Neural crest cell (in vitro differentiated cells): ENCODE data around the gene VGLL2. TPM values are rescaled to one million over a fixed set of nuclear protein-coding genes. Genes with fewer than 3 reads are reported as not detected.
A peak's percentile ranks its signal among the peaks of the same experiment; 100 is the strongest.

Experiments used
- DNase-seq: peaks from one replicate; pipeline ENCODE4 v3.0.0; 2021; ENCODE audit warnings: low read depth, mixed read lengths, low spot score
- H3K27ac Mint-ChIP-seq: one replicate; pipeline ENCODE4 v1.8.0; 2021; ENCODE audit warnings: mild to moderate bottlenecking, mixed read lengths; ENCODE audit not compliant: unreplicated experiment
- H3K27me3 Mint-ChIP-seq: 2 replicates; pipeline ENCODE4 v1.8.0; 2021; ENCODE audit warnings: low read depth, mild to moderate bottlenecking, mixed read lengths
- H3K36me3 Mint-ChIP-seq: 2 replicates; pipeline ENCODE4 v1.8.0; 2021; ENCODE audit warnings: low read depth, mild to moderate bottlenecking, mixed read lengths
- H3K4me1 Mint-ChIP-seq: 2 replicates; pipeline ENCODE4 v1.8.0; 2021; ENCODE audit warnings: mixed read lengths
- H3K4me3 Mint-ChIP-seq: one replicate; pipeline ENCODE4 v1.8.0; 2021; ENCODE audit warnings: mild to moderate bottlenecking, mixed read lengths
- H3K9me3 Mint-ChIP-seq: 2 replicates; pipeline ENCODE4 v1.8.0; 2021; ENCODE audit warnings: mixed read lengths
- long read RNA-seq: library from polyadenylated mRNA; unstranded; transcript quantifications from one replicate; pipeline ENCODE4 v2.0.0, GENCODE V29; 2020
- total RNA-seq: library from RNA; stranded (reverse); gene quantifications from 2 replicates; pipeline ENCODE4 v1.2.1, GENCODE V29; 2021
- TF ChIP-seq, protein P1 (sequence below): fragments of 200-600 bp; sonication (generic); conservative IDR thresholded peaks from 2 replicates; pipeline ENCODE4 v1.5.0; 2021; ENCODE audit warnings: antibody characterized with exemption, mild to moderate bottlenecking

The VGLL2 gene, protein sequence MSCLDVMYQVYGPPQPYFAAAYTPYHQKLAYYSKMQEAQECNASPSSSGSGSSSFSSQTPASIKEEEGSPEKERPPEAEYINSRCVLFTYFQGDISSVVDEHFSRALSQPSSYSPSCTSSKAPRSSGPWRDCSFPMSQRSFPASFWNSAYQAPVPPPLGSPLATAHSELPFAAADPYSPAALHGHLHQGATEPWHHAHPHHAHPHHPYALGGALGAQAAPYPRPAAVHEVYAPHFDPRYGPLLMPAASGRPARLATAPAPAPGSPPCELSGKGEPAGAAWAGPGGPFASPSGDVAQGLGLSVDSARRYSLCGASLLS
- 0.16 and 0.25 TPM in 2 replicates for total RNA-seq
- long read RNA-seq, result 0 reads

DNA sequence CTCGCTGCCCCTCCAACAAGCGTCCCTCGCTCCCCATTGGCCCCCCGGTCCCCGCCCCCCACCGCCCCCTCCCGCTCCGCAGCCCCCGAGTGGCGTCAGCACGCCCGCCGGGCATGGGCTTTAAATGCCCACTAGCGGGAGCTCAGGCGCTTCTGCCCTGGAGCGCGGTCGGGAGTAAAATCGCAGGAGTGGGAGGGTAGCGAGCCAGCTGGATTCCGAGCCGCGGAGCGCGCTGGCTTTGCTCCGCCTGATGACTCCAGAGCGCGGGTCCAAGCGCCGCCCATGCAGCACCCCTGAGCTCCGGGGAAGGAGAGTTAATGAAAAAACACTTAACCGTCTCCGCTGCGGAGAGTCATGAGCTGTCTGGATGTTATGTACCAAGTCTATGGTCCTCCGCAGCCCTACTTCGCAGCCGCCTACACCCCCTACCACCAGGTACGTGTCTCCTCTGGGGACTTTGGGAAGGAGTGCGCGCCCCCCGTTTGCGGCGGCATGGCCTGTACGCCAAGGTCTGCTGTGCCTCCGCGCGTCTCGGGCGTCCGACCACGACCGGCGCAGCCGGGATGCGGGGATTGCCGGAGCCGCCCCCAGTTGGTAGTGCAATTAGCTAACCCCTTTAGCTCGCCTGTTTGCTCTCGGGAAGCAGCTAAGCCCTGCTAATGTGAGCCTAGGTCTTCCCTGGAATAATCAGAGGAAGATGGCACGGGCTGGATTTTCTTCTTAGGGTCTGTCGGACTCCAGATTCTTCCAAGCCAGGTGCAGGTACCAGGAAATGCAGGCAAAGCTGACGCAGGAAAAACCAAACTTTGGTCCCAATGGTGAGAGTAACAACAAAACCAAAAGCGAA lies at the start of gene VGLL2:
Gene VGLL2, plus strand, starts transcription at position 149 of the 847 bp plus-strand sequence. Its CDS starts 206 bp downstream, at position 355.
- TF ChIP-seq, protein P1, sequence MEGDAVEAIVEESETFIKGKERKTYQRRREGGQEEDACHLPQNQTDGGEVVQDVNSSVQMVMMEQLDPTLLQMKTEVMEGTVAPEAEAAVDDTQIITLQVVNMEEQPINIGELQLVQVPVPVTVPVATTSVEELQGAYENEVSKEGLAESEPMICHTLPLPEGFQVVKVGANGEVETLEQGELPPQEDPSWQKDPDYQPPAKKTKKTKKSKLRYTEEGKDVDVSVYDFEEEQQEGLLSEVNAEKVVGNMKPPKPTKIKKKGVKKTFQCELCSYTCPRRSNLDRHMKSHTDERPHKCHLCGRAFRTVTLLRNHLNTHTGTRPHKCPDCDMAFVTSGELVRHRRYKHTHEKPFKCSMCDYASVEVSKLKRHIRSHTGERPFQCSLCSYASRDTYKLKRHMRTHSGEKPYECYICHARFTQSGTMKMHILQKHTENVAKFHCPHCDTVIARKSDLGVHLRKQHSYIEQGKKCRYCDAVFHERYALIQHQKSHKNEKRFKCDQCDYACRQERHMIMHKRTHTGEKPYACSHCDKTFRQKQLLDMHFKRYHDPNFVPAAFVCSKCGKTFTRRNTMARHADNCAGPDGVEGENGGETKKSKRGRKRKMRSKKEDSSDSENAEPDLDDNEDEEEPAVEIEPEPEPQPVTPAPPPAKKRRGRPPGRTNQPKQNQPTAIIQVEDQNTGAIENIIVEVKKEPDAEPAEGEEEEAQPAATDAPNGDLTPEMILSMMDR, result peak; percentile 24
- H3K27ac Mint-ChIP-seq, result no peak within 1 kb of the TSS
- peak within 1 kb of the TSS; percentile 82 for H3K4me3 Mint-ChIP-seq
- peaks cover 3% of the 10 kb centered on the region for H3K9me3 Mint-ChIP-seq
- DNase-seq, result peak; percentile 51
- H3K36me3 Mint-ChIP-seq, result peaks cover 2% of the 10 kb centered on the region
- peaks cover 99% of the 10 kb centered on the region for H3K27me3 Mint-ChIP-seq
- H3K4me1 Mint-ChIP-seq, result peaks cover 9% of the 10 kb centered on the region

DNA sequence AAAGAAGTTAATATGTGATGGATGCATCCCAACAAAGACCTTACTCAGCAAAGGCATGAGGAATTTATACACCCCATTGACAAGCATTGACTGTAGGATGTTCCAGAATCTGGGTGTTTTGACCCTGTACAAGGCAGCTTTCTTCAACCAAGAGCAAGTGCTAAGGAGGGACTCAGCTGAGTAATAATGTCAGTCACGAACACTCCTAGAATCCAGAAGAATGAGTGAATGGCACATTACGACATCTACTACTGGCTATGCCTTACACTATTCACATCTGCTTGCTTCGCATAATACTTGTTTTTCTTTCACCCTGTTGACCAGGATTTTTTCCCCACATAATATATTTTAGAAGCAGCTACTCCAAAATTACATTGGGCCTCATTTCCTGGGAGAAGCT lies 42.5 kb upstream of the VGLL2 start:
- Mint-ChIP-seq H3K4me1 (no peaks in the 10 kb centered on the region), H3K36me3 (no peaks in the 10 kb centered on the region), H3K27ac (no peak overlapping the region), H3K9me3 (peaks cover 3% of the 10 kb centered on the region), H3K4me3 (no peak overlapping the region), H3K27me3 (no peaks in the 10 kb centered on the region)
- TF ChIP-seq, protein P1, result no peak
- DNase-seq, result no peak

DNA sequence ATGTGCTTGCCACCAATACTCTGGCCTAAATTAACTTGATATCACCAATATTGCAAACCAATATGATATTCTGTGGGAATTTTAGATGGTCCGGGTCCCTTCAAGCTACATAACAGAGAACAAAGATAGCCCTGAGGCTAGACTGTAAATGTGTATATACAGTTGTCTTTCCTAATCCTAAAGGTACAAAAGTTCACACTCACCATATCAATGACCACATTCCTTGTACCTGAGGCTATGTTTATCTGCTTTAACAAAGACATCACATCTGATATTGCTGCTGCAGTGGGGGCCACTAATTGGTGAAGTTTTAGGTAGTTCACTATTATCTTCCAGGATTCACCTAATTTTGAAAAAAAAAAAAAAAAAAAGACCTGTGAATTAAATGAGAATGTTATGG lies 38.6 kb upstream of the VGLL2 start:
- no peak for DNase-seq
- TF ChIP-seq, protein P1, result no peak
- no peaks in the 10 kb centered on the region for H3K36me3 Mint-ChIP-seq
- no peak overlapping the region for H3K27ac Mint-ChIP-seq
- peaks cover 3% of the 10 kb centered on the region for H3K9me3 Mint-ChIP-seq
- no peaks in the 10 kb centered on the region for H3K27me3 Mint-ChIP-seq
- no peak overlapping the region for H3K4me3 Mint-ChIP-seq
- H3K4me1 Mint-ChIP-seq, result no peaks in the 10 kb centered on the region

DNA sequence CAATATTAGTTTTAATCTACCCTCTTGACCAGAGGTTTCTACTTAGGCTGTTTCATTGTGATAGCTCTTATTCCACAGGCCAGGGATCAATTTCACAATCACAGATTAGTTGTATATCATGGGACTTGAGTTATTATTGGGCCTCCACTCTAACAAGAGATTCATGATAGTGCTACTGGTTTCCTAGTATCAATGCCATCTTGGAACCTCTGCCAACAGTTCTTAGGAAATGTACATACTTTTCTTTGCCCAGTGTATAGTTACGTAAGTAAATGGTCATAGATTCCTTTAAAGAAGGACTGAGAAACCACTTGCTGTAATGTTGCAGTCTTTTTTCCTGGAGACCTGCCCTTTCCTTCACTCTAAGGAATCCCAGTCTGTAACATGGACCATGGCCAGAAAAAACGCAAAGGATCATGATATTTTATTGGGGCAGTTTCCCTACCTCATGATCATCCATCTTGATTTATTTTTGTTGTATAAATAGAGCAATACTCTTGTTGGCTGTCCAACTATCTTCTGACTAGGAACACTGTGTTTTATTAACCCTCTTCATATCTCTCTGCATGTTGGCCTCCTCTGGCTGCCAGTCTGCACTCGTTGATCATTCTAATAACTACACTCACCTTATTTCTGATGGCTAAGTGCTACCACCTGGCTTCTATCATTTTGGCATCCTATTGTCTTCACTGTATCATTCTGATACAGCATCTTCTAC lies 38.0 kb upstream of the VGLL2 start:
- H3K9me3 Mint-ChIP-seq, result peaks cover 3% of the 10 kb centered on the region
- no peaks in the 10 kb centered on the region for H3K4me1 Mint-ChIP-seq
- H3K36me3 Mint-ChIP-seq, result no peaks in the 10 kb centered on the region
- no peak for DNase-seq
- no peaks in the 10 kb centered on the region for H3K27me3 Mint-ChIP-seq
- TF ChIP-seq, protein P1, result no peak
- no peak overlapping the region for H3K27ac Mint-ChIP-seq
- no peak overlapping the region for H3K4me3 Mint-ChIP-seq

DNA sequence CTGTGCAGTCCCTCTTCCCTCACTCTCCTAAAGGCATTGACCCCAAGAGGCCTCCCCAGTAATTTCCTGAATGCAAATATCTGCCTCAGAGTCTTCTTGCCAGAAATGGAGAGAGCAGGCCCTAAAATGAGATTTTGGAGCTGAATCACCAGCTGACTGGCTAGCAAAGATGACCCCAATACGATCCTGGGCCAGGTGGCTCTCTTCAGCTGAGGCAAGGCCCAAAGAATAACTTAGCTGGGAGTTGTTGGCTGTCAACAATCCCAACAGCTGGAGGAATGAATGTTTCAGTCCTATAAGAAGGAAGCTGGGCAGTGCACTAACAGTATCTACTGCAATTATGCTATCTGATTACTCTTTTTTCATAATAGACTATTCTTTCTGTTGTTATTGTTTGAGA lies 37.2 kb upstream of the VGLL2 start:
- Mint-ChIP-seq H3K27ac (no peak overlapping the region), H3K36me3 (no peaks in the 10 kb centered on the region), H3K4me1 (no peaks in the 10 kb centered on the region), H3K27me3 (no peaks in the 10 kb centered on the region), H3K4me3 (no peak overlapping the region), H3K9me3 (peaks cover 3% of the 10 kb centered on the region)
- TF ChIP-seq, protein P1, result no peak
- no peak for DNase-seq
